ENCODE results near the gene SMIM41. TPM values are rescaled to one million over a fixed set of nuclear protein-coding genes. Genes with fewer than 3 reads are reported as not detected.

Gene SMIM41
- under 1 TPM in 3 of 10 donors, not detected in 7; 0.19 to 0.52 (median 0.26) TPM for total RNA-seq
- under 1 TPM in 1 of 2 donors, not detected in 1; 0.29 TPM for polyA plus RNA-seq
- long read RNA-seq, donor 1 = 0 reads
- long read RNA-seq, donor 2, partial matches to known transcripts = 0 of 4 reads
- long read RNA-seq, donor 2, other reads (novel, unspliced or antisense) = 2 of 4 reads
- long read RNA-seq, donor 3, partial matches to known transcripts = 0 of 1 reads
- long read RNA-seq, donor 3, other reads (novel, unspliced or antisense) = 0 of 1 reads

- Histone ChIP-seq H3K27ac (peak within 1 kb of the TSS in 6 of 10 donors; percentile 33 to 86 (median 74)), H3K4me3 (peak within 1 kb of the TSS in 8 of 10 donors; percentile 1 to 46 (median 40)), H3K9me3 (no peaks in the 10 kb centered on the region), H3K36me3 (peaks cover 0 to 49% (median 14%) of the 10 kb centered on the region in 9 donors), H3K27me3 (no peaks in the 10 kb centered on the region), H3K4me1 (peaks cover 14 to 43% (median 40%) of the 10 kb centered on the region in 9 donors)
- ATAC-seq (peak in 1 of 8 donors; percentile 8), DNase-seq (peak in 1 of 2 donors; percentile 43)
- intact Hi-C loops (cut with DNase I) = loop anchor here in 4 of 10 donors (5.0 to 10.0 kb wide), 4 partner anchors 43 to 655 kb away; partner anchors contain the start of gene SLC4A8 (in 1 of the 4)
- 53 to 67% methylated on average over 87 of the region's 87 CpGs for WGBS, 2 donors
- TF ChIP-seq CTCF (IDR thresholded peaks at IDR 0.05) = no peak
Observed at GRCh38 chr12:52079576-52080402, at the start of gene SMIM41. SMIM41 (plus strand) TSS chr12:52079704; CDS start chr12:52079780, 76 bp downstream.

GRCh38 chr12:52032446-52032803 is 47.1 kb upstream of the SMIM41 start:
- 3% methylated on average over 5 of the region's 5 CpGs for WGBS, 2 donors
- intact Hi-C loops (cut with DNase I) = loop anchor here in 3 of 10 donors (2.0 to 5.0 kb wide), 4 partner anchors 18 to 94 kb away; partner anchors contain the start of genes NR4A1 (in 3 of the 3) and ATG101 (in 2 of the 3)
- no peak for TF ChIP-seq CTCF (IDR thresholded peaks at IDR 0.05)
- Histone ChIP-seq H3K27me3 (peaks cover 0 to 5% (median 0%) of the 10 kb centered on the region in 7 donors), H3K4me3 (peak overlapping the region in 9 of 10 donors; percentile 6 to 52 (median 34)), H3K9me3 (no peaks in the 10 kb centered on the region), H3K4me1 (peaks cover 21 to 68% (median 52%) of the 10 kb centered on the region in 9 donors), H3K27ac (peak overlapping the region; percentile 84 to 95 (median 89)), H3K36me3 (no peaks in the 10 kb centered on the region)
- ATAC-seq (peak in 6 of 8 donors; percentile 30 to 57 (median 49)), DNase-seq (peak in 1 of 2 donors; percentile 87)

- no peaks in the 10 kb centered on the region for H3K9me3 ChIP-seq
- H3K36me3 ChIP-seq = no peaks in the 10 kb centered on the region
- TF ChIP-seq CTCF (IDR thresholded peaks at IDR 0.05) = no peak
- peaks cover 0 to 5% (median 0%) of the 10 kb centered on the region in 7 donors for H3K27me3 ChIP-seq
- peaks cover 24 to 69% (median 49%) of the 10 kb centered on the region in 9 donors for H3K4me1 ChIP-seq
- peak overlapping the region; percentile 84 to 95 (median 89) for H3K27ac ChIP-seq
- intact Hi-C loops (cut with DNase I) = loop anchor here in 3 of 10 donors (2.0 to 5.0 kb wide), 4 partner anchors 18 to 94 kb away; partner anchors contain the start of genes NR4A1 (in 3 of the 3) and ATG101 (in 2 of the 3)
- peak; percentile 97 to 99 for DNase-seq
- peak; percentile 90 to 95 (median 93) for ATAC-seq
- 0% methylated on average over 48 of the region's 48 CpGs for WGBS, 2 donors
- H3K4me3 ChIP-seq = peak overlapping the region in 9 of 10 donors; percentile 14 to 52 (median 36)
Observed at GRCh38 chr12:52032804-52033445, 46.6 kb upstream of the SMIM41 start.
